Activated CD4-positive, alpha-beta memory T cell treated with anti-CD3 and anti-CD28 coated beads, Interleukin-2, amount 10 ng/mL, durations not matched to agents 7 days and 5 days (primary cell): Measurements from ENCODE around the gene JAZF1. TPM values are rescaled to one million over a fixed set of nuclear protein-coding genes. Genes with fewer than 3 reads are reported as not detected.

Experiments used
- CTCF ChIA-PET: fragments of 350-600 bp; sonication (Branson Sonifier 250); formaldehyde crosslinking; loops from one replicate; lab custom pipeline; 2021; ENCODE audit warnings: antibody characterized with exemption, inconsistent platforms; lab: Charles Lee
- POLR2A ChIA-PET: fragments of 350-600 bp; sonication (Branson Sonifier 250); formaldehyde crosslinking; loops from one replicate; lab custom pipeline; 2021; ENCODE audit warnings: antibody characterized with exemption; lab: Charles Lee
- DNase-seq: peaks from one replicate; pipeline ENCODE4 v3.0.0-alpha.2; 2020
- H3K27ac Mint-ChIP-seq: one replicate; pipeline ENCODE4 v1.8.0; 2021; ENCODE audit warnings: mild to moderate bottlenecking, mixed read lengths
- H3K27me3 Mint-ChIP-seq: one replicate; pipeline ENCODE4 v1.8.0; 2021; ENCODE audit warnings: mixed read lengths
- H3K36me3 Mint-ChIP-seq: one replicate; pipeline ENCODE4 v1.8.0; 2021; ENCODE audit warnings: low read depth, mixed read lengths
- H3K4me1 Mint-ChIP-seq: one replicate; pipeline ENCODE4 v1.8.0; 2021; ENCODE audit warnings: mixed read lengths
- H3K4me3 Mint-ChIP-seq: one replicate; pipeline ENCODE4 v1.8.0; 2021; ENCODE audit warnings: mild to moderate bottlenecking, mixed read lengths
- H3K9me3 Mint-ChIP-seq: one replicate; pipeline ENCODE4 v1.8.0; 2021; ENCODE audit warnings: mixed read lengths
- total RNA-seq, 2 experiments: library from RNA; stranded (reverse); gene quantifications; one replicate each; pipeline ENCODE4 v1.2.3, GENCODE V29; 2021

JAZF1 gene
- total RNA-seq, 2 experiments from 2014 or later: 7.2 to 7.3 TPM

DNA sequence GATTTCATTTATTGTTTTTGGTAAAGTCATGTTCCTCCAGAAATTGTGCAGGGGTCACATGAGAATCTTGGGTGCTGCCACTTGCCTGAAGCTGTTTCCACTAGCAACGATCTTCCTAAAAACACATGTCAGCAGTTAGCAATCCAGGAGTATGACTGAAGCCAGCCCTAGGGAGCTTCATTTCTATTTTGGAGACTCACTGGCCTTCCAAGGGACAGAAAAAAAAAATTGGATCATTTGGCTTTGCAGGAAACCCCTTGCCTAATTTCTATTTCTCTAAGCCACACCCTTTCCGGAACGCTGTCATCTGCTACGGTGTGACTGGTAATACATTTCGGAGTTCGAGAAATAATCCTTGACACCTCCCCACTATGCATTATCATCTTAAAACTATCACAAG, 236.0 kb downstream of the JAZF1 start:
- Mint-ChIP-seq H3K27me3 (no peaks in the 10 kb centered on the region), H3K36me3 (no peaks in the 10 kb centered on the region), H3K4me1 (no peaks in the 10 kb centered on the region), H3K4me3 (no peak overlapping the region), H3K9me3 (peaks cover 2% of the 10 kb centered on the region), H3K27ac (no peak overlapping the region)
- no peak for DNase-seq
- ChIA-PET POLR2A (no interaction called here), CTCF (no interaction called here)

DNA sequence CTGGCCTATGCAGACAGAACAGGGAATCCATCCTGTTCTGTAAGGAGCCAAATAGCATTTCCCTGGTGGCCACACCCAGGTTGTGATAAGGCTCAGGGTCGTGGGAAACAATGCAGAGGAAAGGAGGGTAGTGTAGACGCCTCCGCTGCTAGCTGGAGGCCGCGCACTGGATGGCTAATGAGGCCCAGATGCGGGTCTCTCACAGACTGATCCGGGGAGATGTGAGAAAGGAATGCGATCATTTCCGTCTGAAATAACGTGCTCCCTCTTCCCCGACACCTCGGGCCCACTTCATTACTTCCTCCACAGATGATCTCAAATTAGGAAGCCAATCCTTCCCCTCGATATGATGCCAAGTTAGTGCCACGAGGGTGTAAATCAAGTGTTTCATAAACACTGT, 237.4 kb downstream of the JAZF1 start:
- DNase-seq: no peak
- Mint-ChIP-seq H3K9me3 (peaks cover 2% of the 10 kb centered on the region), H3K27ac (no peak overlapping the region), H3K27me3 (no peaks in the 10 kb centered on the region), H3K36me3 (no peaks in the 10 kb centered on the region), H3K4me3 (no peak overlapping the region), H3K4me1 (no peaks in the 10 kb centered on the region)
- ChIA-PET CTCF (no interaction called here), POLR2A (no interaction called here)

DNA sequence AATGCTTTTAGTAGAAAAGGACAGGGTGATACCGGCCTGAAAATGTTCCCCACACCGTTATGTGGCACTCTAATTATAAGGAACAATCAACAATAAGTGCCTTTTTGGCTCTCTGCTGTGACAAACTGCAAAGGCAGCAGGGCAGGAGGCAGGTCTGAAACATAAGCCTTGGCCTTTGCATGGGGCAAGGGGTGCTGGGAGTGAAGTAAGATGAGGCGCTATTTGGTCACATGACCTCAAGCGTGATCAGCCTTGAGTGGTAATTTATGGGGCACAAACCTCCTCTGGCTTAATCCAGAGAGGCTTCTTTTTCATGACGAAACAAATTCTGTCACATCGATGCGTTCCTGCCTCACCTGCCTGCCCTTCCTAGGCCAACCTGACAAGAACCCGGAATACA, 237.9 kb downstream of the JAZF1 start:
- ChIA-PET POLR2A (no interaction called here), CTCF (no interaction called here)
- no peaks in the 10 kb centered on the region for H3K27me3 Mint-ChIP-seq
- H3K27ac Mint-ChIP-seq: no peak overlapping the region
- peaks cover 2% of the 10 kb centered on the region for H3K9me3 Mint-ChIP-seq
- no peaks in the 10 kb centered on the region for H3K36me3 Mint-ChIP-seq
- no peak for DNase-seq
- H3K4me1 Mint-ChIP-seq: no peaks in the 10 kb centered on the region
- H3K4me3 Mint-ChIP-seq: no peak overlapping the region

DNA sequence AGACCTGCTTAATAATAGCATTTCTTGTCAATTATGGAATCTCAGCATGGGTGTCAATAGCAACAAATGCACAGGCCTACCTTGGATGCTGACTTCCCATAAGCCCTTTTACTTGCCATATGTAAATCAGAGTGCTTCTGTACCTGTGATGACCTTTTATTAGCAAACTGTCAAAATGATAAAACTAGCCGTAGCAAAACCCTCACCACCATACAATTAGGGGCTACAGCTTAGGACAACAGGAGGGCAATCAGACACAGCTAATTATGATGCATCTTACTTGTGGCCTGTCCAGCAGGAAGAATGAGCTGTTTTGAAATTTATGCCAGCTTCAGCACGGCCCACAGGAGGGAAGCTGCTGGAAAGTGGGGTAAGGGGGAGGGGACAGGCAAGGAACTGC, 239.1 kb downstream of the JAZF1 start:
- POLR2A ChIA-PET: no interaction called here
- CTCF ChIA-PET: interaction anchor here (1.2 kb wide), 1 partner anchor 11 kb away, joined by 4 read pairs; no protein-coding TSS in a partner anchor
- Mint-ChIP-seq H3K27ac (no peak overlapping the region), H3K27me3 (no peaks in the 10 kb centered on the region), H3K4me3 (no peak overlapping the region), H3K9me3 (peaks cover 2% of the 10 kb centered on the region), H3K4me1 (no peaks in the 10 kb centered on the region), H3K36me3 (no peaks in the 10 kb centered on the region)
- DNase-seq: no peak

DNA sequence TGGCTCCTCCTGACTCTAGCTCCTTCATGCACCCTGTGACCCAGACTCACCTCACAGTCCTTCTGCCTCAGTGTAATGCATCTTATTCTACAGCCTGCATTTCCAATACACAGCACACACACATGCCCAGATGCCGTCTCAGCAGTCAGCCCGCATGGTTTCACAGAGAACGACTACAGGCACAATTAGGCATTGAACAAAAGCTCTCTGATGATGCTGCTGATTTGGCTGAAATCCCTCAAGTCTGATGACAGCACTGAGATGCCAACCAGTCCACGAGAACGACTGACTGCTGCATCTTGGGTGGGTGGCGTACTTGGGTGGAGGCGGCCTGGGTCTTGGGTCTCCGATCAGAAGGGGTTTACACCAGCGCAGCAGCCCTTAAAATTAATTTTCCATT, 240.3 kb downstream of the JAZF1 start:
- POLR2A ChIA-PET: no interaction called here
- no peaks in the 10 kb centered on the region for H3K27me3 Mint-ChIP-seq
- DNase-seq: no peak
- H3K4me1 Mint-ChIP-seq: no peaks in the 10 kb centered on the region
- H3K27ac Mint-ChIP-seq: no peak overlapping the region
- H3K4me3 Mint-ChIP-seq: no peak overlapping the region
- peaks cover 2% of the 10 kb centered on the region for H3K9me3 Mint-ChIP-seq
- CTCF ChIA-PET: no interaction called here
- no peaks in the 10 kb centered on the region for H3K36me3 Mint-ChIP-seq

DNA sequence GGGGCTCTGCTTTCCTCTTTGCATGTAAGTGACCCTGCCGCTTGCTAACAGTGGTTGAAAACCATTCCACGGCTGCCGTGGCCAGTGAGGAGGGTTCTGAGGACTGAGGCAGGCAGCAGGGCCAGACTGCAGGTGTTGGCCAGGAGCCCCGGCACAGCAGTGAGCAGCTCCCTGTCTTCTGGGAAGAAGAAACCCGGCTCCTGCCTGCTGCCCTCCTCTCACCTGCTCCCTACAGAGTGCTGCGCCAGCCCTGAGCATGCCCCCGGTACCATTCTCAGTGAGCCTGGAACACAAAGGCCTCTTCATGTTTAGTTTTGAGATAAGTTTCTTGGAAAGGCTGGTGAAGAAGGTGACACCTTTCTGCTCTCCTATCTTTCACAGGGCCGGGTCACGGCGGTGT, 240.7 kb downstream of the JAZF1 start:
- DNase-seq: no peak
- no peak overlapping the region for H3K4me3 Mint-ChIP-seq
- H3K36me3 Mint-ChIP-seq: no peaks in the 10 kb centered on the region
- no peaks in the 10 kb centered on the region for H3K27me3 Mint-ChIP-seq
- no peaks in the 10 kb centered on the region for H3K4me1 Mint-ChIP-seq
- ChIA-PET CTCF (no interaction called here), POLR2A (no interaction called here)
- peaks cover 2% of the 10 kb centered on the region for H3K9me3 Mint-ChIP-seq
- no peak overlapping the region for H3K27ac Mint-ChIP-seq

DNA sequence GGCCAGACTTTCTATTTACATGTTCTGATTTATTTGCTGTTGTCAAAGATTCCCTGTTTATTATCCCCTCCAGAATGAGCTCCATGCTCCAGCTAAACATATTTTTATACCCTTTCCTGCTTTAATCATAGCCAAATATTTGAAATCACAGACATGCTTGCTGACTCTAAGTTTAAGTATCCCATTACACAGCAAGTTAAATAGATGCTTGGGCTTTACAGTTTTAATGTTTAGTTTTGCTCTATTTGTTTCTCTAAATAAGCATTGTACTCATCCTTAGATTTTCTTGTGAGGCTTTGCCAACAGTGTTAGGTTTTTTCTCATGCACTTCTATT, 243.9 kb downstream of the JAZF1 start:
- no peak for DNase-seq
- Mint-ChIP-seq H3K27ac (no peak overlapping the region), H3K36me3 (no peaks in the 10 kb centered on the region), H3K4me3 (no peak overlapping the region), H3K9me3 (peaks cover 2% of the 10 kb centered on the region), H3K27me3 (no peaks in the 10 kb centered on the region), H3K4me1 (no peaks in the 10 kb centered on the region)
- CTCF ChIA-PET: interaction anchor here (2.7 kb wide), 1 partner anchor 84 kb away, joined by 12 read pairs; no protein-coding TSS in a partner anchor
- POLR2A ChIA-PET: no interaction called here

DNA sequence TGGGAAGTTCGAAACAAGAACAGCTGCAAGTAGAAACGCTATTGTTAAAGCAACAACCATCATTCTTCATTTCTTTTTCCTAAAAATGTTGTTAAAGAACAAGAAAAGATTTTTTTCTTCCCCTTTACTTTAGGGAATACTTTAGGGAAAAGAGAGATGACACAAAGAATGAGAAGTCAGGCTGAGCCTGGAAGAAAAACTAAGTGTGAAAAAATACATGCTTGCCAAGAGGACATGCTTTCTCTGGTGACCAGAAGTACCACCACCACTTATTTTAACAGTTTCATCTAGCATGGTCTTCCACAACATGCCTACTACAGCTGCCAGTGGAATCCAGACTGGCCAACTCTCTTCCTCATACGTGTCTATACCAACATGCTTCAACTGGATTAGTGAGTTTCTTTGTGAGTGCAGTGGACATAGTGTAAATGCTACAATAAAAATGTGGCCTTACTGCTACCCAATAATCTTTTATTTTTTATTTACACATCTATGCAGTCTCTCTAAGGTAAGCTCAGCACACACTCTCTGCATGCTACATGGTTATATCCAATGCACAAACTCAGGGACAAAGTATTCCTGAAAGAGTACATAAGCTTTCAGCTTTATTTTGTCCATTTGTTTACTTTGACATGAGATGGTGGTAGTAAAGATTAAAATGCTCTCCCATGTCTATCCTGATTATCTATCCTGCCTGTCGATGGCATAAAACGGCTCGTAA, 244.4 kb downstream of the JAZF1 start:
- Mint-ChIP-seq H3K9me3 (peaks cover 2% of the 10 kb centered on the region), H3K27me3 (no peaks in the 10 kb centered on the region), H3K4me3 (no peak overlapping the region), H3K36me3 (no peaks in the 10 kb centered on the region), H3K27ac (no peak overlapping the region), H3K4me1 (no peaks in the 10 kb centered on the region)
- POLR2A ChIA-PET: no interaction called here
- CTCF ChIA-PET: interaction anchor here (2.7 kb wide), 1 partner anchor 84 kb away, joined by 12 read pairs; no protein-coding TSS in a partner anchor
- DNase-seq: no peak

DNA sequence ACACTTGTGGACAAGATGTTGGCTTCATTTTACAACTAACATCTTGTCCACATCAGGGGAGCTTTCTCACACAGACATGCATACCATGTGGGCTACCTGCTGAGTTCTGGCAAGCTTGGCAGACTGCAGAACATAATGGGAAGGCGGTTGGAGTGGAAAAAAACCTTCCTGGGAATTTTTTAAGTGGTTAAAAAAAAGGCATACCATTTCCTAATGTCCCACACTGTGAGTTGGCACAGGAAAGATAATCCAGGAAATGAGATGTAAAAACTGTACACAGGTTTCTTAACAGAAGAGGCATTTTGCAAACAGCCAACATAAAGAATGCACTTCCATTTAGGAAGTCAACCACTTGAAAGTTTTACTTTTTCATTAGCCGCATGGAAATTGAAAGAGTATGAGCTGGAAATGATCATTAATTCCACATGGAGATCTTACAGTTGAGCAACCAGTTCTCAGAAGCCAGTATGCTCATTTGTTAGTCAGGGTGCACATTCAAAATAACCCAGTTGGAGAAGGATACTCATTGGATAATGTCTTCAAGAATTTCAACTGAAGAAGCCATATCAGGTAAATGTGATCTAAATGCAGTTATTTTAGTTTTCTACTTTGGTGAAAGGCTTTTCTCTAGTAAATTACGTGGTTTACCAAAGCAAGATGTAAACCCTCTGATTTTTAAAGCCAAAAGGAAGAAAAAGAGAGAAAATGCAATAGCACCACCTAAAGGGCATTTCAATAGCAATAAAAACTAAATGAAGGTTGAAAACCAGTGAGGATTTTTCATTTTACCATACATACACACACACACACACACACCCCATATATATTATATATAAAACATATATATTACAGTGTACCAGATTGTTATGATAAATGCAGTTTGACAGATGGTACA, 246.7 kb downstream of the JAZF1 start:
- H3K4me1 Mint-ChIP-seq: peaks cover 3% of the 10 kb centered on the region
- H3K9me3 Mint-ChIP-seq: no peaks in the 10 kb centered on the region
- no peak for DNase-seq
- ChIA-PET CTCF (interaction anchor here (1.4 to 2.0 kb wide), 2 partner anchors 86 to 190 kb away, joined by 3 to 6 read pairs; no protein-coding TSS in a partner anchor), POLR2A (no interaction called here)
- no peak overlapping the region for H3K4me3 Mint-ChIP-seq
- no peak overlapping the region for H3K27ac Mint-ChIP-seq
- H3K27me3 Mint-ChIP-seq: no peaks in the 10 kb centered on the region
- H3K36me3 Mint-ChIP-seq: no peaks in the 10 kb centered on the region

DNA sequence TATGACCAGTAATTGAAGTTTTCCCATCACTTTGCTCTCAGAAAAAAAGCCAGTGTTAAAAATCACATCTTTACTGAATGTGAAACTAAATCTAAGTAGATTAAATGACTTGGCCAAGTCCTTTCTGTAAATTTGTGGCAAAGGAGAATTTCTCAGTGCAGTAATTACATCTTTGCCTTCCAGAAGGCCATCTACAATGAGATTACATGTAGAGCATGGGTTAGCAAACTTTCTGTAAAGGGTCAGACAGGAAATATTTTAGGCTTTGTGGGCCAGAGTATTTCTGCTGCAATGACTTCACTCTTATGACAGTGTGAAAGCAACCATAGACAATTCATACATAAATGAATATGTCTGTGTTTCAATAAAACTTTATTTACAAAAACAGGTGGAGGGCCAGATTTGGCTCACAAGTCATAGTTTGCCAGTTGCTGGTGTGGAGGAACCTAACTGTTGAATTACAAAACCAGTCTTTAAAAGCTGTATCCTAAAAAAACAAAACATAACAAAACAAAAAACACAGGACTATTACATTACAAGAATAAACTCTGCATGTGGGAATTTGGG, 249.6 kb downstream of the JAZF1 start:
- ChIA-PET CTCF (no interaction called here), POLR2A (no interaction called here)
- no peak for DNase-seq
- Mint-ChIP-seq H3K36me3 (no peaks in the 10 kb centered on the region), H3K27me3 (no peaks in the 10 kb centered on the region), H3K27ac (no peak overlapping the region), H3K4me1 (peaks cover 4% of the 10 kb centered on the region), H3K4me3 (no peak overlapping the region), H3K9me3 (no peaks in the 10 kb centered on the region)

DNA sequence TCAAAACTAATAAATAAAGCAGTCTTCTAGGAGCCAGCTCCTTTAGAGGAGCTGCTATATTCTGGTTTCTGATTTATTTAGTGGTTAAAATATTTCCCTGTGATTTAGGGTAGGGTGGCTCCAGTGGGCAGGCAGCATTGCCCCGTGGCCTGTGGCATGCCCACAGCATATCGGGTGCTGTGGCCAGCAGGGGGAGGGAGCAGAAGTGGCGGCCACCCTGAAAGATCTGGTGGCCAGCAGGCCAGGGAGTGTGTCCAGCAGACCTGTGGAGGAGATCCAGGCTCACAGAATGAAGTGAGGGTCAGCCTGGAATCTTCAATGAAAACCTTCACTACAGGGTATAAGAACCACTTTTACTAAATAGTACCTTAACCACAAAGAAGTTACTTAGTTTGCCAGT, 251.5 kb downstream of the JAZF1 start:
- Mint-ChIP-seq H3K36me3 (no peaks in the 10 kb centered on the region), H3K4me1 (peaks cover 11% of the 10 kb centered on the region), H3K27ac (no peak overlapping the region), H3K27me3 (no peaks in the 10 kb centered on the region), H3K9me3 (no peaks in the 10 kb centered on the region), H3K4me3 (no peak overlapping the region)
- CTCF ChIA-PET: interaction anchor here (1.0 to 1.8 kb wide), 2 partner anchors 15 to 733 kb away, joined by 3 to 4 read pairs; no protein-coding TSS in a partner anchor
- POLR2A ChIA-PET: no interaction called here
- DNase-seq: no peak

DNA sequence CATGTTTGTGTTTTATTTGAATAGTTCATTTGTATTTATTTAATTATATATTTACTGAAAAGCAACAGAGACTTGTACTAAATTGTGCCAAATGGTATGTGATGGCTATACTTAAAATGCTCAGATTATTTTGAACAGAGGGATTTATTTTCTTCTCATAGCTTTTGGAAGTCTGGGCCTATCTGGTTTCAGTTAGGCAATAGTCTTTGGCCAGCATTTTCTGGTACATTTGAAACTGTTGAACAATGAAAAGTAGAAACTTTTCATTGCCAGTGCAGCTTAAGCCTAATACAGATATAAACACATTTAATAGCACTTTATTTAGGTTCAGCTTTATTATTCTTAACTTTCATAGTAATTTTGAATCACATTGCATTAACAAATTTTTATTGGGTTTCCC, 252.6 kb downstream of the JAZF1 start:
- Mint-ChIP-seq H3K9me3 (no peaks in the 10 kb centered on the region), H3K36me3 (no peaks in the 10 kb centered on the region), H3K4me3 (no peak overlapping the region), H3K4me1 (peaks cover 11% of the 10 kb centered on the region), H3K27me3 (no peaks in the 10 kb centered on the region), H3K27ac (no peak overlapping the region)
- CTCF ChIA-PET: interaction anchor here (0.7 to 1.8 kb wide), 2 partner anchors 13 to 92 kb away, joined by 3 to 4 read pairs; no protein-coding TSS in a partner anchor
- POLR2A ChIA-PET: no interaction called here
- no peak for DNase-seq

DNA sequence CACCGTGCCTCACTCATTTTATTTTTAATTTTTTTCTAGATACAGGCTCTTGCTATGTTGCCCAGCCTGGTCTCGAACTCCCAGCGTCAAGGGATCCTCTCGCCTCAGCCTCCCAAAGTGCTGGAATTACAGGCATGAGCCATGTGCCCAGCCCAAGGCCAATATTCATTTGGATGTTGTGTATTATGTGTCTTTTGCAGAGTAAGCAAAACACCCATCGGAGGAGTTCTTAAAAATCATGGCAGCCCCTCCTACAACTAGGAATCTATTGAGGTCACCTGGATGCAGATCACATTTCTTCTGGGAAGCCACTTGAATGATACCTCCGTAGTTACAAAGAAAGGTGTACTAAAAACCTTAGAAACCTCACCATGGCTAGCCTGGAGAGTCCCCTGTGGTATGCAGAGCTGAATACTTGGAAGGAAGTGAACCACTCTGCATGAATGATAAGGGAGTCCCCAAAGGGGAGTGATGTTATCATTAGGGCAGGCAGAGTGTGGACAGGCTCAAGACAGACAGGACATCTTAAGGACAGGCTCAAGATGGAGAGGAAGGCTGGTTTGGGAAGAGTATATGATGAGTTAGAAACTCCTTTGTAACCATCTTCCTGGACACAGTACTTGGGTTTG, 254.9 kb downstream of the JAZF1 start:
- DNase-seq: no peak
- H3K36me3 Mint-ChIP-seq: no peaks in the 10 kb centered on the region
- H3K4me3 Mint-ChIP-seq: no peak overlapping the region
- CTCF ChIA-PET: interaction anchor here (1.2 kb wide), 1 partner anchor 730 kb away, joined by 4 read pairs; no protein-coding TSS in a partner anchor
- H3K27ac Mint-ChIP-seq: no peak overlapping the region
- no peaks in the 10 kb centered on the region for H3K27me3 Mint-ChIP-seq
- POLR2A ChIA-PET: no interaction called here
- H3K9me3 Mint-ChIP-seq: no peaks in the 10 kb centered on the region
- H3K4me1 Mint-ChIP-seq: peaks cover 8% of the 10 kb centered on the region
